ENCODE results near the gene ABCB10.

GRCh38 chr1:229466887-229467286 is 91.6 kb downstream of the ABCB10 start:
- TF ChIP-seq CTCF (IDR thresholded peaks at IDR 0.05; ENCODE audit: borderline replicate concordance, extremely low read depth, low read length, poor library complexity, severe bottlenecking) = no peak
- TF ChIP-seq EZH2 (IDR thresholded peaks at IDR 0.05; ENCODE audit: borderline replicate concordance, low read depth, low read length, severe bottlenecking) = no peak

All from DND-41 (cell line).